ENCODE measurements around the gene NCCRP1.

The NCCRP1 gene

GRCh38 chr19:39196860-39197562, at the start of gene NCCRP1:
Gene NCCRP1 (plus strand): TSS chr19:39196964. CDS start chr19:39196983, 19 bp downstream.
- no peak for DNase-seq

GRCh38 chr19:39147480-39147879, 49.3 kb upstream of the NCCRP1 start:
- DNase-seq = no peak

DNA sequence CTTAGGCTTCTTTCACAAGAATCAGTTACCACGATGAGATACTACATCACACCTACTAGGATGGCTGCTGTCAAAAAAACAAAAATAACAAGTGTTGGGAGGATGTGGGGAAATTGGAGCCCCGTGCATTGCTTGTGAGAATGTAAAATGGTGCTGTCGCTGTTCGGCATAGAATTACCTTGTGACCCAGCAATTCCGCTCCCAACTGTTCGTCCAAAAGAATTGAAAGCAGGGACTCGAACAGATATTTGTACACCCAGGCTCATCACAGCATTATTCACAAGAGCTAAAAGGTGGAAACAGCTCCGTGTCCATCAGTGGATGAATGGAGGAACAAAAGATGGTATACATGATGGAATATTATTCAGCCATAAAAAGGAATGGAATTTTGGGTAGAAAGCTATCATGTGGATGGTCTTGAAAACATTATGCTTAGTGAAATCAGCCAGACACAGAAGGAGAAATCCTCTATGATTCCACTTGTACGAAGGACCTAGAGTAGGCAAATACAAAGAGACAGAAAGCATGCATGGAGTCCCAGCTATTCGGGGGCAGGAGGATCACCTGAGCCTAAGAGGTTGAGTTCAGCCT, 47.7 kb upstream of the NCCRP1 start:
- DNase-seq = no peak

GRCh38 chr19:39150235-39150634, 46.5 kb upstream of the NCCRP1 start:
- DNase-seq = no peak

DNA sequence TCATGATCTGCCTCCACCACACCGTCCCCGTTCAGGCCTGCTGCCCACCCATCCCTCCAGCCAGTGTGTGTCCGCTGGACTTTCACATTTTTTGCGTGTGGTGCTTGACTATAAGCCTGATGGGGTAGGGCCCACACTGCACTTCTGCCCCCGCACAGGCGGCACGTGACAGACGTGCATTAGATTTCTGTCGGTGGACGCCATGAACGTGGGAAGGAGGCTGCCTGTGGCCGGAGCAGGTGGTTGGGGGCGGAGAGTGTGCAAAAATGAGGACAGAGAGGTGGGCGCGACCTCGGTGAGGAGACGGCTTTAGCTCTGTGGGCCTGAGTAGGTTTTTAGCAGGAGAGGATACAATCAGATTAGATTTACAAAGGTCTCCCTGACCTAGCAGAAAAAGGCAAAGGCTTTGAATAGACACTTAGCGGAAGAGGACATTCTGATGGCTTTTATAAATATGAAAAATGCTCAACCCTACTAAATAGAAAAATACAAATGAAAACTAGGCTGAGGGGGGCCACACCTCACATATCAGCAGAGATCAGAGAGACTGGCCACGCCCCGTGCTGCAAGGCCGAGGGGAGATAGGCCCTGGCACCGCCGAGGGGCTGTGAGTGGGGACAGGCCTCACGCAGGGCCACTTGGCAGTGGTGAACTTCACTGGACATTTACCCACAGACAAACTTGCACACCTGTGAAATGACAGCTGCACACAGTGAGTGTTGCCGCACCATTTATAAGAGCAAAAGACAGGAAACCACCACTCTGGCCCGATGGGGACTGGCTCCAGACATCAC, 45.8 kb upstream of the NCCRP1 start:
- peak in 1 of 56 donors; percentile 10 for DNase-seq

DNA sequence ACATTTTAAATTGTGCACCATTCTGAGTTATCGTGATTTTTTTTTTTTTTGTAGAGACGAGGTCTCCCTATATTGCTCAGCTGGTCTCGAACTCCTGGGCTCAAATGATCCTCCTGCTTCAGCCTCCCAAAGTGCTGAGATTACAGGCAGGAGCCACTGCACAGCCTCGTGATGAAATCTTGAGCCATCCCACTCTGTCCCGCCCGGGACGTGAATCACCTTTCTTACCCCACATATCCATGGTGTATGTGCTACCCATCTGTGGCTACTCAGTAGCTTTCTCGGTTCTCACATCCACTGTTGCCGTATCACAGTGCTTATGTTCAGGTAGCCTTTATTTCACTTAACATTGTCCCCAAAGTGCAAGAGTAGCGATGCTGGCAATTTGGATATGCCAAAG, 44.7 kb upstream of the NCCRP1 start:
- no peak for DNase-seq

DNA sequence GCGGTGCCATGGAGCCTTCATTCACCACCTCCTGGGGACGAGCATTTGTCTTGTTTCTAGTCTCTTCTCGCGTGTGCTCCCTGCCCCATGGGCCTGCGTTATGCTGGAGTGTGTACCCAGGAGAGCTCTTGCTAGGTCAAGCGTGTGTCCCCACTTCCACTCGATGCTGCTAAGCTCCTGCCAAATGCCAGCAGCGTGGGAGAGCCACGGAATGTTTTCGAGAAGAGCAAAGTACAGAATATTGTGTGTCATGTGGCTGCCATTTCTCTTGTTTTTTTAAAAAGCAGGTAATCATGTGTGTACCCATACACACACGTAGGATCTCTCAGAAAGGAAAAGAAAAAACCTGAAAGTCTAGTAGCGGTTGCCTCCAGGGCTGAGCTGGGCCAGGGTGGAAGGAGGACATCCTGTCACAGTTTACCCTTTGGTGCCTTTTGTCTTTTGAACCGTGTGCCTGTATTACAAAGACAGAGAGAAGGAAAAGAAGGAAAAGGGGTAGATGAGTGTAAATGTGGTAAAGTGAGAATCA, 42.6 kb upstream of the NCCRP1 start:
- DNase-seq = no peak

DNA sequence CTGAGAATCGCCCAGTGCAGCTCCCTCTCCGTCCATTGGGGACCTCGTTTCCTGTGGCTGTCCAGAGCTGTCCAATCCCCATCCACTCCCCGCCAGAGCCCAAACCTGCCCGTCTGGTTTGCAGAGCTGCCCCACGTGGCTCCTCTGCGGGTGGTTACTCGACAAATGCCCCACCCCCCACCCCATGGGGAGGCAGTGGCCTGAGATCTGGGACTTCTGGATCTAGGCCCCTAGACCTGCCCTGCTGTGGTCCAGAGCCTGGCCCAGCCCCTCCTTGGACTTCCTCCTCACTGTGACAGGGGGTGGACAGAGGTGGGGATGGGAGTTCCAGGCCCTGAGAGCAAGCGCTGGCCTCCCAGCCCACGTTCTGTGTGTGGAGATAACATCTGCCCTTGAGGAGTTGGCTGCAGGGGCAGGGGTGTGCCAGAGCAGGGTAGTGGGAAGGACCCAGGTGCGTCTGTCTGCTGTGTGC, 42.1 kb upstream of the NCCRP1 start:
- no peak for DNase-seq

- DNase-seq = no peak
Measured at GRCh38 chr19:39155114-39155700, 41.6 kb upstream of the NCCRP1 start.

- no peak for DNase-seq
Measured at GRCh38 chr19:39155741-39156140, 41.0 kb upstream of the NCCRP1 start.

GRCh38 chr19:39156326-39157230, 40.2 kb upstream of the NCCRP1 start:
- no peak for DNase-seq

- no peak for DNase-seq
Measured at GRCh38 chr19:39157275-39157996, 39.3 kb upstream of the NCCRP1 start.

DNA sequence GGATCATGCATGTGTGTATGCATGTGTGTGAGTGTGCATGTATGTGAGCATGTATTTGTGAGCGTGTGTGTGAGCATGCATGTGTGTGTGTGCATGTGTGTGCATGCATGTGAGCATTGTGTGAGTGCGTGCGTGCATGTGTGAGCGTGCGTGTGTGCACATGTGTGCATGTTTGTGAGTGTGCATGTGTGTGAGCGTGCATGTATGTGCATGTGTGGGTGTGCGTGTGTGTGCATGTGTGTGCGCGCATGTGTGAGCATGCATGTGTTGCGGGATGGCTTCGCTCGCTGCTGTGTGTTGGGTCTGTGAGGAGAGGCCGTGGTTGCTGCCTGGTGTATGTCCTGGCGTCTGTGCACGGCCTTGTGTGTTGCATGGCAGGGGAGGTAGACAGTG, 38.8 kb upstream of the NCCRP1 start:
- no peak for DNase-seq

GRCh38 chr19:39158646-39159260, 38.0 kb upstream of the NCCRP1 start:
- no peak for DNase-seq

GRCh38 chr19:39160523-39160861, 36.3 kb upstream of the NCCRP1 start:
- no peak for DNase-seq

GRCh38 chr19:39160889-39161672, 35.7 kb upstream of the NCCRP1 start:
- DNase-seq = no peak

- DNase-seq = no peak
Measured at GRCh38 chr19:39162441-39163043, 34.2 kb upstream of the NCCRP1 start.

GRCh38 chr19:39163621-39164020, 33.1 kb upstream of the NCCRP1 start:
- no peak for DNase-seq
